RWPE2 (cell line): ENCODE measurements around the gene IGSF9B.

Experiments used
- ATAC-seq: fragments of 200-7000 bp; cut with Tn5 transposase; 3 replicates; pipeline ENCODE4 v1.9.1; 2021; ENCODE audit warnings: low read depth
- DNase-seq: peaks from one replicate; pipeline ENCODE4 v3.0.0-alpha.2; 2020; ENCODE audit warnings: low spot score
- H3K27ac ChIP-seq: fragments of 450-650 bp; 2 replicates; pipeline ENCODE4 v1.5.1; 2017; ENCODE audit warnings: mild to moderate bottlenecking; ENCODE audit not compliant: poor library complexity, severe bottlenecking
- H3K27me3 ChIP-seq: fragments of 250-450 bp; sonication (Bioruptor Pico); 2 replicates; pipeline ENCODE4 v1.5.1; 2021; ENCODE audit warnings: mild to moderate bottlenecking, moderate library complexity; ENCODE audit not compliant: insufficient read depth, poor library complexity, severe bottlenecking
- H3K36me3 ChIP-seq: fragments of 250-450 bp; sonication (Bioruptor Pico); 2 replicates; pipeline ENCODE4 v1.5.1; 2020; ENCODE audit warnings: low read depth, mild to moderate bottlenecking, moderate library complexity
- H3K4me1 ChIP-seq: fragments of 250-450 bp; sonication (Bioruptor Pico); 2 replicates; pipeline ENCODE4 v1.5.1; 2021; ENCODE audit warnings: mild to moderate bottlenecking, moderate library complexity; ENCODE audit not compliant: insufficient read depth, poor library complexity, severe bottlenecking
- H3K4me3 ChIP-seq: fragments of 250-450 bp; sonication (Bioruptor Pico); 2 replicates; pipeline ENCODE4 v1.5.1; 2021; ENCODE audit warnings: mild to moderate bottlenecking, moderate library complexity; ENCODE audit not compliant: severe bottlenecking
- H3K9me3 ChIP-seq: fragments of 250-450 bp; sonication (Bioruptor Pico); 2 replicates; pipeline ENCODE4 v1.5.1; 2021; ENCODE audit warnings: mild to moderate bottlenecking, moderate library complexity; ENCODE audit not compliant: severe bottlenecking
- TF ChIP-seq, protein P1 (sequence below): fragments of 450-650 bp; IDR thresholded peaks from one replicate; pipeline ENCODE4 v1.5.1; 2017; ENCODE audit warnings: mild to moderate bottlenecking, moderate library complexity; ENCODE audit not compliant: poor library complexity, severe bottlenecking

Gene IGSF9B

GRCh38 chr11:133887692-133888332 is 69.0 kb downstream of the IGSF9B start:
- Histone ChIP-seq H3K4me1 (no peaks in the 10 kb centered on the region), H3K27ac (no peak overlapping the region), H3K9me3 (no peaks in the 10 kb centered on the region), H3K36me3 (no peaks in the 10 kb centered on the region), H3K4me3 (no peak overlapping the region), H3K27me3 (no peaks in the 10 kb centered on the region)
- ATAC-seq, result no peak
- TF ChIP-seq, protein P1, sequence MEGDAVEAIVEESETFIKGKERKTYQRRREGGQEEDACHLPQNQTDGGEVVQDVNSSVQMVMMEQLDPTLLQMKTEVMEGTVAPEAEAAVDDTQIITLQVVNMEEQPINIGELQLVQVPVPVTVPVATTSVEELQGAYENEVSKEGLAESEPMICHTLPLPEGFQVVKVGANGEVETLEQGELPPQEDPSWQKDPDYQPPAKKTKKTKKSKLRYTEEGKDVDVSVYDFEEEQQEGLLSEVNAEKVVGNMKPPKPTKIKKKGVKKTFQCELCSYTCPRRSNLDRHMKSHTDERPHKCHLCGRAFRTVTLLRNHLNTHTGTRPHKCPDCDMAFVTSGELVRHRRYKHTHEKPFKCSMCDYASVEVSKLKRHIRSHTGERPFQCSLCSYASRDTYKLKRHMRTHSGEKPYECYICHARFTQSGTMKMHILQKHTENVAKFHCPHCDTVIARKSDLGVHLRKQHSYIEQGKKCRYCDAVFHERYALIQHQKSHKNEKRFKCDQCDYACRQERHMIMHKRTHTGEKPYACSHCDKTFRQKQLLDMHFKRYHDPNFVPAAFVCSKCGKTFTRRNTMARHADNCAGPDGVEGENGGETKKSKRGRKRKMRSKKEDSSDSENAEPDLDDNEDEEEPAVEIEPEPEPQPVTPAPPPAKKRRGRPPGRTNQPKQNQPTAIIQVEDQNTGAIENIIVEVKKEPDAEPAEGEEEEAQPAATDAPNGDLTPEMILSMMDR, result no peak
- no peak for DNase-seq

DNA sequence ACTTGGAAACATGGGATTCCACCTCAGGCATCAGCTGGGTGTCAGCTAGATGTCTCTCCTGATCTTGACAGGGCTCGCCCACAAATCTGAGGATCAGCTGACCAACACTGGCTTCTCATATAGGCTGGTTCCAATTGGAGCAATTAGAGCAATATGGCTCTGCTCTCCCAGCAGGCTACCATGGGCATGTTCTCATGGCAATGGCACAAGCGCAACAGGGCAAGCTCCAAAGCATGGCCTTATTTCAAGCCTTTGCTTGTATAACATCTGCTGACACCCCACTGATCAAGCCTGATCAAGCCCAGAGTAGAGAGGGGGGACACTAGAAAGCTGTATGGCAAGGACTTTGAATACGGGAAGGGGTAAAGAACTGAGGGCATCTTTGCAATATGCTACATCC is 70.7 kb downstream of the IGSF9B start:
- no peak for ATAC-seq
- H3K9me3 ChIP-seq, result no peaks in the 10 kb centered on the region
- no peak for DNase-seq
- TF ChIP-seq, protein P1, result no peak
- H3K36me3 ChIP-seq, result no peaks in the 10 kb centered on the region
- no peaks in the 10 kb centered on the region for H3K4me1 ChIP-seq
- no peak overlapping the region for H3K27ac ChIP-seq
- H3K27me3 ChIP-seq, result no peaks in the 10 kb centered on the region
- no peak overlapping the region for H3K4me3 ChIP-seq

GRCh38 chr11:133872160-133872559 is 84.6 kb downstream of the IGSF9B start:
- TF ChIP-seq, protein P1, result no peak
- no peak for DNase-seq
- no peaks in the 10 kb centered on the region for H3K4me1 ChIP-seq
- no peaks in the 10 kb centered on the region for H3K9me3 ChIP-seq
- no peaks in the 10 kb centered on the region for H3K27me3 ChIP-seq
- H3K4me3 ChIP-seq, result no peak overlapping the region
- no peaks in the 10 kb centered on the region for H3K36me3 ChIP-seq
- no peak for ATAC-seq
- no peak overlapping the region for H3K27ac ChIP-seq

DNA sequence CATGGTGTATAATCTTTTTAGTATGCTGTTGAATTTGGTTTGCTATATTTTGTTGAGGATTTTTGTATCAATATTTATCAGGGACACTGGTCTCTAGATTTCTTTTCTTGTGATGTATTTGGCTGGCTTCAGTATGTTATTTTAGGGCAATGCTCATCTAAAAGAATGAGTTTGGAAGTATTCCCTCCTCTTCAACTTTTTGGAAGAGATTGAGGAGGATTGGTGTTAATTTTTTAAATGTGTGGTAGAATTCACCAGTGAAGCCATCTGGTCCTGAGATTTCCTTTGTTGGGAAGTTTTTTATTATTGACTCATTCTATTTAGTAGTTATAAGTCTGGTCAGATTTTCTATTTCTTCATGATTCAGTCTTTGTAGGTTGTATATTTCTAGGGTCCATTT is 89.3 kb downstream of the IGSF9B start:
- Histone ChIP-seq H3K4me1 (no peaks in the 10 kb centered on the region), H3K4me3 (no peak overlapping the region), H3K27me3 (peaks cover 3% of the 10 kb centered on the region), H3K36me3 (no peaks in the 10 kb centered on the region), H3K9me3 (no peaks in the 10 kb centered on the region), H3K27ac (no peak overlapping the region)
- ATAC-seq, result no peak
- no peak for DNase-seq
- TF ChIP-seq, protein P1, result no peak

DNA sequence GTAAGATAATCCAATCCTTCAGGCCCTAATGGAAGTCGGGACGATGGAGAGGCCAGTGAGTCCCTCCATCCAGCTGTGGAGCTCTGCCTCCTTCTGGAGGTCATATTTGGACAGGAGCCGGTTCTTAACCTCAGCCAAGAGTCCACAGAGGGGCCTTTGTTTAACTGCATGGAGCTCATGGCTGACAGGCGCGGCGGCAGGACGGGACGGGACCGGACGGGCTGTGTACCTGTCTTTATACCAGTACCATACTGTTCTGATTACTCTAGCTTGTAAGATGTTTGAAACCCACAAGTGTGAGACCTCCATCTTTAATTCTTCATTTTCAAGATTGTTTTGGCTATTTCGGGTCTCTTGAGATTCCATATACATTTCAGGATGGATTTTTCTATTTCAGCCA is 91.3 kb downstream of the IGSF9B start:
- Histone ChIP-seq H3K36me3 (no peaks in the 10 kb centered on the region), H3K4me1 (no peaks in the 10 kb centered on the region), H3K27me3 (peaks cover 12% of the 10 kb centered on the region), H3K27ac (no peak overlapping the region), H3K4me3 (no peak overlapping the region), H3K9me3 (no peaks in the 10 kb centered on the region)
- DNase-seq (no peak), ATAC-seq (no peak)
- TF ChIP-seq, protein P1, result no peak
